H4 (cell line): ENCODE results near the gene DNAH11. TPM values are rescaled to one million over a fixed set of nuclear protein-coding genes. Genes with fewer than 3 reads are reported as not detected.

Source experiments
- total RNA-seq: library from RNA; depleted of rRNA; stranded (reverse); fragments of >200 nt; shearing (Covaris generic); gene quantifications from 2 replicates; pipeline ENCODE4 v1.2.3, GENCODE V29; 2014; rRNA removed

DNAH11 gene
- total RNA-seq, 1 experiment from 2014 or later, result 53.6 TPM

Other genes starting within 250 kb of the DNAH11 start
- 12.6 and 16.6 TPM in 2 replicates for gene SP4, start 115.0 kb upstream of the DNAH11 start, total RNA-seq